GM12878 (cell line): ENCODE data around the gene NFU1. TPM values are rescaled to one million over a fixed set of nuclear protein-coding genes. Genes with fewer than 3 reads are reported as not detected.

Source experiments
- KAT2A ChIP-seq: conservative IDR thresholded peaks from 2 replicates; pipeline ENCODE4 v1.6.1; 2011; ENCODE audit warnings: low read depth, low read length; ENCODE audit not compliant: control insufficient read depth
- POLR2A ChIP-seq: IDR thresholded peaks from 2 replicates; pipeline ENCODE4 v1.6.1; 2011; ENCODE audit warnings: low read depth, mild to moderate bottlenecking, low read length
- SMARCA5 ChIP-seq: fragments of 450-650 bp; IDR thresholded peaks from 2 replicates; pipeline ENCODE4 v1.6.1; 2017; ENCODE audit warnings: mild to moderate bottlenecking
- SPI1 ChIP-seq: IDR thresholded peaks from 2 replicates; pipeline ENCODE4 v1.6.1; 2011; ENCODE audit warnings: low read depth, mild to moderate bottlenecking, low read length, moderate library complexity, borderline replicate concordance; ENCODE audit not compliant: insufficient read depth
- TAF1 ChIP-seq: IDR thresholded peaks from 2 replicates; pipeline ENCODE4 v1.6.1; 2011; ENCODE audit warnings: mild to moderate bottlenecking, low read depth, low read length, borderline replicate concordance
- TBL1XR1 ChIP-seq: IDR thresholded peaks from 2 replicates; pipeline ENCODE4 v1.6.1; 2012; ENCODE audit warnings: low read depth, low read length, improper control_type of control experiment
- TCF12 ChIP-seq: IDR thresholded peaks from 2 replicates; pipeline ENCODE4 v1.6.1; 2011; ENCODE audit warnings: low read depth, mild to moderate bottlenecking, low read length
- ZZZ3 ChIP-seq: IDR thresholded peaks from 2 replicates; pipeline ENCODE4 v1.6.1; 2011; ENCODE audit warnings: low read depth; ENCODE audit not compliant: control insufficient read depth, insufficient read length
- polyA plus RNA-seq, 11 experiments: library from polyadenylated mRNA; depleted of rRNA in 4 of 11; unstranded in 6 of 11; stranded (reverse) in 5 of 11; fragments of >200 nt; fragmentation: Nextera tagmentation in 4 of 11; fragmentation: Illumina TruSeq in 1 of 11; extraction: Ambion mirVana in 4 of 11; extraction: Trizol in 1 of 11; gene quantifications; 1 replicate in 1 of 11; 2 replicates in 10 of 11; pipeline versions ENCODE4 v1.2.1 to v1.2.3, GENCODE V29; 2011 to 2016; ENCODE audit warnings: inconsistent platforms in 2 of 11, missing spikeins in 2 of 11, low read depth in 1 of 11
- total RNA-seq, 4 experiments: library from RNA; depleted of rRNA in 3 of 4; stranded (reverse); fragments of >200 nt in 3 of 4; fragmentation: Illumina TruSeq in 1 of 4; extraction: Trizol in 1 of 4; gene quantifications; 2 replicates each; pipeline versions ENCODE4 v1.2.1 to v1.2.3, GENCODE V29; 2013 to 2021
- TF ChIP-seq, protein P1 (sequence below): fragments of 450-650 bp; IDR thresholded peaks from 2 replicates; pipeline ENCODE4 v1.6.1; 2017; ENCODE audit warnings: mild to moderate bottlenecking, moderate library complexity
- TF ChIP-seq, protein P2 (sequence below): fragments of 450-650 bp; formaldehyde crosslinking; IDR thresholded peaks from 2 replicates; pipeline ENCODE4 v1.5.0; 2022; ENCODE audit warnings: mild to moderate bottlenecking, missing genetic modification characterization
- TF ChIP-seq, protein P3 (sequence below): IDR thresholded peaks from 2 replicates; pipeline ENCODE4 v1.6.1; 2011; ENCODE audit warnings: borderline replicate concordance, low read depth, mild to moderate bottlenecking, moderate library complexity, low read length; ENCODE audit not compliant: insufficient read depth, poor library complexity, severe bottlenecking
- TF ChIP-seq, protein P4 (sequence below): IDR thresholded peaks from 2 replicates; pipeline ENCODE4 v1.6.1; 2011; ENCODE audit warnings: low read depth, mild to moderate bottlenecking, low read length, moderate library complexity, borderline replicate concordance; ENCODE audit errors: extremely low read depth
- TF ChIP-seq, protein P5 (sequence below): fragments of 150-350 bp; IDR thresholded peaks from 2 replicates; pipeline ENCODE4 v1.6.1; 2016; ENCODE audit warnings: low read depth, low read length

Gene NFU1
- total and polyA plus RNA-seq, 10 of the 15 experiments (the other 5 are each of a cell fraction or from before 2014, with no cell fraction given): 27.3 to 86.0 (median 41.5) TPM

DNA sequence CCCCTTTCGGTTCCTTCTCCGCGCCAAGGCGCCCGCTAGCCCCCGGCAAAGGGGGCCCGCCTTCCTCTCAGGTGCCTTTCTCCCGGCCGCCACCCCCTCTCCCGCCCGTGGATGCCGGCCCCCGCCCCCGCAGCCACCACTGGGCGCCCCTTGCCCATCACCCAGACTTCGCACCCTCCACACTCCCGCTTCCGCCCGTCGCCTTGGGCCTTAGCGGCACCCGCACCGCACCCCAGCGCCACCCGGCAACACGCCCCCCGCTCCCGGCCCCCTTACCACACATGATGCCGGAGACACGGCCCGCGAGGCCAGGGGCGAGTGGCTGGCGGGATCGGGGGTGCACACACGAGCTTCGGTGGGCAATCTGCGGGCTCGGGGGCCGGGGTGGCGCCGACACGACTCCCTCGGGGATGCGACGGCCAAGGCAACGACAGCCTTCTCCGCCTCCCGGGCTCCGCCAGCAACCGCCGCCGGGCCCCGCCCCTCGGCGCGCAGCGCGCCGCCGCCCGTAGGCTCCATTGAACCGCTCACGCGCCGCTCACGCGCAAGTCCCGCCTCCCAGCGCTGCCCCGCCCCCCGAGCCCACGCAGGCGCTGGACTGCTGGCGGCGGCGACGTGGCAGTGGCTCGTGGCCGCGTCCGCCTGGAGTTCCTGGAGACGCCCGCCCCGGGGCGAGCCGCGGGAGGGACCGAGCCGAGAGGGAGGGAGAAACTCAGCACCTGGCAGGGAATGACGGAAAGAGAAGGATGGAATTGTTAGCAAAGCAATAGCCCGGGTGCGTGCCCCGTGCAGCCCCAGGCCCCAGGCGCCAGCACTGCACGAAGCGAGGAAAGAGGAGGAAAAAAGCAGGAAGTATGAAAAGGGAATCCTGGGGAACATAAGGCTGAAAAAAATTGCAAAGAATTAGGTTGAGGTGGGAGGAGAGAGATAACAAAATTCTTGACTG, 50.2 kb downstream of the NFU1 start, which contains the start of gene GFPT1 (continued):
- TF ChIP-seq, protein P1, sequence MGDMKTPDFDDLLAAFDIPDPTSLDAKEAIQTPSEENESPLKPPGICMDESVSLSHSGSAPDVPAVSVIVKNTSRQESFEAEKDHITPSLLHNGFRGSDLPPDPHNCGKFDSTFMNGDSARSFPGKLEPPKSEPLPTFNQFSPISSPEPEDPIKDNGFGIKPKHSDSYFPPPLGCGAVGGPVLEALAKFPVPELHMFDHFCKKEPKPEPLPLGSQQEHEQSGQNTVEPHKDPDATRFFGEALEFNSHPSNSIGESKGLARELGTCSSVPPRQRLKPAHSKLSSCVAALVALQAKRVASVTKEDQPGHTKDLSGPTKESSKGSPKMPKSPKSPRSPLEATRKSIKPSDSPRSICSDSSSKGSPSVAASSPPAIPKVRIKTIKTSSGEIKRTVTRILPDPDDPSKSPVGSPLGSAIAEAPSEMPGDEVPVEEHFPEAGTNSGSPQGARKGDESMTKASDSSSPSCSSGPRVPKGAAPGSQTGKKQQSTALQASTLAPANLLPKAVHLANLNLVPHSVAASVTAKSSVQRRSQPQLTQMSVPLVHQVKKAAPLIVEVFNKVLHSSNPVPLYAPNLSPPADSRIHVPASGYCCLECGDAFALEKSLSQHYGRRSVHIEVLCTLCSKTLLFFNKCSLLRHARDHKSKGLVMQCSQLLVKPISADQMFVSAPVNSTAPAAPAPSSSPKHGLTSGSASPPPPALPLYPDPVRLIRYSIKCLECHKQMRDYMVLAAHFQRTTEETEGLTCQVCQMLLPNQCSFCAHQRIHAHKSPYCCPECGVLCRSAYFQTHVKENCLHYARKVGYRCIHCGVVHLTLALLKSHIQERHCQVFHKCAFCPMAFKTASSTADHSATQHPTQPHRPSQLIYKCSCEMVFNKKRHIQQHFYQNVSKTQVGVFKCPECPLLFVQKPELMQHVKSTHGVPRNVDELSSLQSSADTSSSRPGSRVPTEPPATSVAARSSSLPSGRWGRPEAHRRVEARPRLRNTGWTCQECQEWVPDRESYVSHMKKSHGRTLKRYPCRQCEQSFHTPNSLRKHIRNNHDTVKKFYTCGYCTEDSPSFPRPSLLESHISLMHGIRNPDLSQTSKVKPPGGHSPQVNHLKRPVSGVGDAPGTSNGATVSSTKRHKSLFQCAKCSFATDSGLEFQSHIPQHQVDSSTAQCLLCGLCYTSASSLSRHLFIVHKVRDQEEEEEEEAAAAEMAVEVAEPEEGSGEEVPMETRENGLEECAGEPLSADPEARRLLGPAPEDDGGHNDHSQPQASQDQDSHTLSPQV: 0 out of 2 replicates have a peak, but pooled peaks have one; percentile 30
- TF ChIP-seq TAF1 (peak; percentile 78; the same call in 1 of the 2 replicates), TCF12 (0 out of 2 replicates have a peak, but pooled peaks have one; percentile 11), TBL1XR1 (0 out of 2 replicates have a peak, but pooled peaks have one; percentile 44), SMARCA5 (peak; percentile 93; the same call in 1 of the 2 replicates), POLR2A (peak; percentile 95), ZZZ3 (no peak), SPI1 (0 out of 2 replicates have a peak, but pooled peaks have one; percentile 14), KAT2A (no peak)
- TF ChIP-seq, protein P2, sequence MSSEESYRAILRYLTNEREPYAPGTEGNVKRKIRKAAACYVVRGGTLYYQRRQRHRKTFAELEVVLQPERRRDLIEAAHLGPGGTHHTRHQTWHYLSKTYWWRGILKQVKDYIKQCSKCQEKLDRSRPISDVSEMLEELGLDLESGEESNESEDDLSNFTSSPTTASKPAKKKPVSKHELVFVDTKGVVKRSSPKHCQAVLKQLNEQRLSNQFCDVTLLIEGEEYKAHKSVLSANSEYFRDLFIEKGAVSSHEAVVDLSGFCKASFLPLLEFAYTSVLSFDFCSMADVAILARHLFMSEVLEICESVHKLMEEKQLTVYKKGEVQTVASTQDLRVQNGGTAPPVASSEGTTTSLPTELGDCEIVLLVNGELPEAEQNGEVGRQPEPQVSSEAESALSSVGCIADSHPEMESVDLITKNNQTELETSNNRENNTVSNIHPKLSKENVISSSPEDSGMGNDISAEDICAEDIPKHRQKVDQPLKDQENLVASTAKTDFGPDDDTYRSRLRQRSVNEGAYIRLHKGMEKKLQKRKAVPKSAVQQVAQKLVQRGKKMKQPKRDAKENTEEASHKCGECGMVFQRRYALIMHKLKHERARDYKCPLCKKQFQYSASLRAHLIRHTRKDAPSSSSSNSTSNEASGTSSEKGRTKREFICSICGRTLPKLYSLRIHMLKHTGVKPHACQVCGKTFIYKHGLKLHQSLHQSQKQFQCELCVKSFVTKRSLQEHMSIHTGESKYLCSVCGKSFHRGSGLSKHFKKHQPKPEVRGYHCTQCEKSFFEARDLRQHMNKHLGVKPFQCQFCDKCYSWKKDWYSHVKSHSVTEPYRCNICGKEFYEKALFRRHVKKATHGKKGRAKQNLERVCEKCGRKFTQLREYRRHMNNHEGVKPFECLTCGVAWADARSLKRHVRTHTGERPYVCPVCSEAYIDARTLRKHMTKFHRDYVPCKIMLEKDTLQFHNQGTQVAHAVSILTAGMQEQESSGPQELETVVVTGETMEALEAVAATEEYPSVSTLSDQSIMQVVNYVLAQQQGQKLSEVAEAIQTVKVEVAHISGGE: no peak
- TF ChIP-seq, protein P3, sequence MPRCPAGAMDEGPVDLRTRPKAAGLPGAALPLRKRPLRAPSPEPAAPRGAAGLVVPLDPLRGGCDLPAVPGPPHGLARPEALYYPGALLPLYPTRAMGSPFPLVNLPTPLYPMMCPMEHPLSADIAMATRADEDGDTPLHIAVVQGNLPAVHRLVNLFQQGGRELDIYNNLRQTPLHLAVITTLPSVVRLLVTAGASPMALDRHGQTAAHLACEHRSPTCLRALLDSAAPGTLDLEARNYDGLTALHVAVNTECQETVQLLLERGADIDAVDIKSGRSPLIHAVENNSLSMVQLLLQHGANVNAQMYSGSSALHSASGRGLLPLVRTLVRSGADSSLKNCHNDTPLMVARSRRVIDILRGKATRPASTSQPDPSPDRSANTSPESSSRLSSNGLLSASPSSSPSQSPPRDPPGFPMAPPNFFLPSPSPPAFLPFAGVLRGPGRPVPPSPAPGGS: no peak
- TF ChIP-seq, protein P4, sequence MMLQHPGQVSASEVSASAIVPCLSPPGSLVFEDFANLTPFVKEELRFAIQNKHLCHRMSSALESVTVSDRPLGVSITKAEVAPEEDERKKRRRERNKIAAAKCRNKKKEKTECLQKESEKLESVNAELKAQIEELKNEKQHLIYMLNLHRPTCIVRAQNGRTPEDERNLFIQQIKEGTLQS: no peak
- TF ChIP-seq, protein P5, sequence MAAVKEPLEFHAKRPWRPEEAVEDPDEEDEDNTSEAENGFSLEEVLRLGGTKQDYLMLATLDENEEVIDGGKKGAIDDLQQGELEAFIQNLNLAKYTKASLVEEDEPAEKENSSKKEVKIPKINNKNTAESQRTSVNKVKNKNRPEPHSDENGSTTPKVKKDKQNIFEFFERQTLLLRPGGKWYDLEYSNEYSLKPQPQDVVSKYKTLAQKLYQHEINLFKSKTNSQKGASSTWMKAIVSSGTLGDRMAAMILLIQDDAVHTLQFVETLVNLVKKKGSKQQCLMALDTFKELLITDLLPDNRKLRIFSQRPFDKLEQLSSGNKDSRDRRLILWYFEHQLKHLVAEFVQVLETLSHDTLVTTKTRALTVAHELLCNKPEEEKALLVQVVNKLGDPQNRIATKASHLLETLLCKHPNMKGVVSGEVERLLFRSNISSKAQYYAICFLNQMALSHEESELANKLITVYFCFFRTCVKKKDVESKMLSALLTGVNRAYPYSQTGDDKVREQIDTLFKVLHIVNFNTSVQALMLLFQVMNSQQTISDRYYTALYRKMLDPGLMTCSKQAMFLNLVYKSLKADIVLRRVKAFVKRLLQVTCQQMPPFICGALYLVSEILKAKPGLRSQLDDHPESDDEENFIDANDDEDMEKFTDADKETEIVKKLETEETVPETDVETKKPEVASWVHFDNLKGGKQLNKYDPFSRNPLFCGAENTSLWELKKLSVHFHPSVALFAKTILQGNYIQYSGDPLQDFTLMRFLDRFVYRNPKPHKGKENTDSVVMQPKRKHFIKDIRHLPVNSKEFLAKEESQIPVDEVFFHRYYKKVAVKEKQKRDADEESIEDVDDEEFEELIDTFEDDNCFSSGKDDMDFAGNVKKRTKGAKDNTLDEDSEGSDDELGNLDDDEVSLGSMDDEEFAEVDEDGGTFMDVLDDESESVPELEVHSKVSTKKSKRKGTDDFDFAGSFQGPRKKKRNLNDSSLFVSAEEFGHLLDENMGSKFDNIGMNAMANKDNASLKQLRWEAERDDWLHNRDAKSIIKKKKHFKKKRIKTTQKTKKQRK: no peak
